Stimulated activated CD4-positive, alpha-beta T cell treated with anti-CD3 and anti-CD28 coated beads, Interleukin-2, amount 100 ng/mL, for 24 hours (primary cell): ENCODE results near the gene PODN.

Experiments
- DNase-seq, 2 donors: peaks; one replicate each; pipeline ENCODE4 v3.0.0-alpha.2; 2020

Gene PODN

DNA sequence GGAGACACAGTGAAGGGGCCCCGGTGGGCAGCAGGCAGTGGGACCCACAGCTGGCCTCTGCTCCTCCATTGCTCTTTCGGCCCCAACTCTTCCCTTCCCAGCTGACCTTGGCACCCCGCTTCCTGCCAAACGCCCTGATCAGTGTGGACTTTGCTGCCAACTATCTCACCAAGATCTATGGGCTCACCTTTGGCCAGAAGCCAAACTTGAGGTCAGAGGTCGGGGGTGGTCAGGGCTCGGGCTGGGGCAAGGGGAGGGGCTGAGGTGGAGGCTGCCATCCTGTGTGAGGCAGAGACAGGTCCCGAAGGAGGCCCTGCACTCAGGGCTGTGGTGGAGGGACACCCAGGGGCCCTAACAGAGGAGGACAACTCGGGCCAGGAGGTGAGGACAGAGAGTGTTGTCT is 13.7 kb downstream of the PODN start:
- DNase-seq: no peak

- no peak for DNase-seq
These were observed 14.2 kb downstream of the PODN start for GRCh38 chr1:53076165-53076564.

DNA sequence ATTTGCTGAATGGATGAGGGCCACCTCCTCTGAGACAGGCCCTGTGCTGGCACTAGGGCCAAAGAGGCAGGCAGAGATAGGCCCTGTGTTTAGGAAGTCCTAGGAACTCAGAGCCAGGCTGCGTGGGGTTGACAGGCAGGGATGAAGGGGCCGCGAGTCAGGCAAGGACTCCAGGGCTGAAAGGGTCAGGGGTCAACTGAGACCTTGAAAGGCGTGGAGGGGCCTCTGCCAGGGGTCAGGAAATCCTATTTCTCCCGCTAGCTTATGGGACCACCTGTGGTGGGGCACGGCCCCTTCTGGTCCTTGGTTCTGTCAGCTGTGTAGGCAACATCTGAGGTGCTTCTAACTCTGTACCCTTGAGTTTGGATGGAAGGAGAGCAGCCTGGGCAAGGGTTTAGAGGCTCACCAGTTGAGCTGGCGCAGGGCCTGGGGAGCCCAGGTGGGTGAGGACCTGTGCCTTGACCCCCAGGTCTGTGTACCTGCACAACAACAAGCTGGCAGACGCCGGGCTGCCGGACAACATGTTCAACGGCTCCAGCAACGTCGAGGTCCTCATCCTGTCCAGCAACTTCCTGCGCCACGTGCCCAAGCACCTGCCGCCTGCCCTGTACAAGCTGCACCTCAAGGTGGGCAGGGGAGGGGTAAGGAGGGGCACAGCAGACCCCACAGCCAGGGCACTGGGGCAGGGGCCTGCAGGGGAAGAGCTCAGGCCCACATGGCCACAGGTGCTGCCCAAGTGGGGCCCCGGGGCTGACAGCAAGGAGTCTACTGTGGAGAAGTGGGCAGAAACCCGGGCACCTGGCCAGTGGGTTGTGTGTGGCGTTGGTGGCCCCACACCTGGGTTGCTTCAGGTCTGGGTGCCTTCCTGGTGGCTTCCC is 14.9 kb downstream of the PODN start:
- no peak for DNase-seq

DNA sequence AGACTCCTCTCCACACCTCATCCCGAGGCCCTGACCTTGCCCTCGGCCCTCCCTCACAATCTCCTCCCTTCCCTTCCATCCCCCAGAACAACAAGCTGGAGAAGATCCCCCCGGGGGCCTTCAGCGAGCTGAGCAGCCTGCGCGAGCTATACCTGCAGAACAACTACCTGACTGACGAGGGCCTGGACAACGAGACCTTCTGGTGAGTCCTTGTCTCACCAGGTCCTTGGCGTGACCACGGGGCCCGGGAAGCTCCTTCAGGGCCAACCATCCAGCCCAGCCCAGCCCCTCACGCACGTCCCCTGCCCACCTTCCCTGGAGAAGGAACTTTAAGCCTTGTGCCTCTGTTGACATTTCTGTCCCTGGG is 15.6 kb downstream of the PODN start:
- no peak for DNase-seq

- DNase-seq: no peak
These were observed 16.5 kb downstream of the PODN start for GRCh38 chr1:53078333-53079101.

DNA sequence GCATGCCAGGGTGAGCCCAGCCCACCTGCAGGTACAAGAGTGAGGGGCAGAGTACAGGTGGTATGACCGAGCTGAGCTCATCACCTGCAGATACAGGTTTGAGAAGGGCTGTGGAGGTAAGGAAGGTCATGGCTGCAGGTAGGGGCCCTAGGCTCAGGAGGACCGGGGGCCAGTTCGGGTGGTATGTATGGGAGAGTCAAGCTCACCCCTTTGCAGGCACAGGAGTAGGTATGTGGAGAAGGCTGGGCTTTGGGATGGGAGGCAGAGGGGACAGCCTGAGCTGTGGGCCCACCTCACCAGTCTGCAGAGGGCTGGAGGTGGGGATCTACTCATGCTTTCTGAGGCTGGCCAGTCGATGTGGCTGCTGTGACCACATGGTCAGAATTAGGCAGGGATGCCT is 17.2 kb downstream of the PODN start:
- no peak for DNase-seq

DNA sequence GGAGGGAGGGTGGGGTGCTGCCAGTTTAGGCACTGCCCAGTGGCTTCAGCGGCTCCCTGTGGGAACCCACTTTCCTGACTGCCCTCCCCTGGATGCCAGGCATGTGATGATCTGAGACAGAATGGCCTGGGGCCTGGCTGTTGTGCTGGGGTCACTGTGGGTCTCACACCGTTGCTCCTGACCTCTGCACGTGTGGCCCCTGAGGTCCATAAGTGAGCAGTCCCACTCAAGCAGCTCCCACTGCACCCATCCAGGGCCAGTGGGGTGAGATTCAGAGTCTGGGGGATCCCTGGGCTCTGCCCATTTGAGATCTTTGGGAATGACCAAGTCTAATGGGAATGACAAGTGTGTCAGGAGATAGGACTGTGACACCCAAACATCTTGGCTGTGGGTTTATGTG is 18.0 kb downstream of the PODN start:
- DNase-seq: no peak

- DNase-seq: no peak
These were observed 18.8 kb downstream of the PODN start for GRCh38 chr1:53080769-53081168.

GRCh38 chr1:53081384-53082066 is 19.5 kb downstream of the PODN start:
- DNase-seq: no peak

- DNase-seq: no peak
These were observed 20.9 kb downstream of the PODN start for GRCh38 chr1:53082826-53083455.

- no peak for DNase-seq
These were observed 21.9 kb downstream of the PODN start for GRCh38 chr1:53083636-53084588.

GRCh38 chr1:53084589-53084971 is 22.6 kb downstream of the PODN start:
- DNase-seq: no peak

DNA sequence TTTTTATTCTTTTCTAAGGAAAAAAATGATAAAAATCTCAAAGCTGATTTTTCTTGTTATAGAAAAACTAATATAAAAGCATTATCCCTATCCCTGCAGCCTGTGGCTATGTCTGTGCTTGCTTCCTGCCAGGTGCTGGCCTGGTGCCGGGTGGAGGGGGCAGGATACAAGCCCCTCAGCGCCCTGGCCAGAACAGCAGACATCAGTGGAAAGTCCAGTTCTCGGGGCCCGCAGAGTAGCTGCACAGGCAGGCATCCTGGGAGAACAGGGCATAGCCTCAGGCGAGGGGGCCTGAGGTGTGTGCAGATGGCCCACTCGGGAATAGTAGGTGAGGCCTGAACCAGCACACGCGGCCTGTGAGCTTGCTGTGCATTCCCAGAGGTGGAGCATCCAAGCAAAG is 23.4 kb downstream of the PODN start:
- no peak for DNase-seq

DNA sequence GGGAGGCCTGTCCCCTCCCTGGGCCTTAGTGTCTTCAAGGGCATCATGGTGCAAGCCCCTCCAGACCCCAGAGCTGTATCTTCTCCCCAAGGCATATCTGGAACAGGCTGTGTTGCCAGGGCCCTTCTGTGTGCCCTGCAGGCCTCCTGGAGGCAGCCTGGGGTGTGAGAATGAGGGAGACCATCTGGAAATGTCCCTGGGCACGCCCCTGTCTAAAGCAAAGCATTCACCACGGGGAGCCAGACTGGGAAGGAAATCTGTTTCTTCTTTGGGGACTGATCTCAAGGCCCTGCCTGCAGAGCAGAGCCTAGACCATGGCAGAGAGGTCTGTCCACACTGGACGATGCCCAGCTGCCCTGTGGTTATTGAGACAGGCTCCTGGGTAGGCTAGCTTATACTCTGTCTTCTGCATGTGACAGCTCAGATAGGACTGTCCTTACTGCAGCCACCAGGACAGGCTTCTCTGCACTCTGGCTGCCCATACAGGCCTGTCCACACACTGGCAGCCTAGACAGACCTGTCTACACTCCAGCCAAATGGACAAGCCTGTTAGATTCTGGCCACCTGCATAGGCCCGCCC is 24.6 kb downstream of the PODN start:
- DNase-seq: no peak

- DNase-seq: no peak
These were observed 25.6 kb downstream of the PODN start for GRCh38 chr1:53087332-53088285.

GRCh38 chr1:53088616-53089300 is 26.7 kb downstream of the PODN start:
- no peak for DNase-seq

- no peak for DNase-seq
These were observed 27.6 kb downstream of the PODN start for GRCh38 chr1:53089478-53090226.

DNA sequence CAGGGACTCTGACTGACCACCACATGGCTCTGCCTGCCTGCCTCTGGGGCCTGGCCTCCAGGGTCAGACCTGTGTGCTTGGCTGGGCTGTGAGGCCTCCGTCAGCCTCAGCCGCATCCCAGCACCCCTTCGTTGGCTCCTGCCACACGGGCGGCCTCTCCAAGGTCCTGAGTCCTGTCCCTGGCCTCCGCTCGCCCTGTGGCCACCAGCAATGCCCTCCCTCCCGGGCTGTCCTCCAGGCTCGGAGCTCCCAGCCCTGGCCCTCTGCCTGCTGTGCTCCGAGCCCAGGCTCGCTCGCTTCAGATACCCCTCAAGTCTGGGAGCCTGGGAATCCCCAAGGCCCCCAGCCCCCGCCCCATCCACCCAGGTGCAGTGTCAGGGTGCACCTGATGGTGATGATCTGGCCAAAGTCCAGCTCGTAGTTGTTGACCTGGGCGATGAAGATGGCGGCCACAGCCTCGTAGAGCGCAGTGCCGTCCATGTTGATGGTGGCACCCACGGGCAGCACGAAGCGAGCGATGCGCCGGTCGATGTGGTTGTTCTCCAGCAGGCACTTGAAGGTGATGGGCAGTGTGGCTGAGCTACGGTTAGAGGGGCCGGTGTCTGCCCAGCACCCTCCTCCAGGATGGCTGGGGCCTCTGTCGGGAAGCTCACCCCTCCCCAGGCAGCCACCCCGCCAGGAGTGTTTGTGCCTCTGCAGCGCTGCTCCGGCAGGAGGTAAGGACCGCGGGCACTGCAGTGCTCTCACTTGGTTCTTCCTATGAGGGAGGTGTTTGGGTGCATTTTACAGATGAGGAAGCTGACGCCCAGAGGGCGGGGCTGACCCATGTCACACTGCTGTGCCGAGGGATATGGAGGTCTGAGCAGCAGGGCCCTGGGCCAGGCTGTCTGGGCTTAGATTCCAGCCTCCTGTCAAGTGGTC is 28.5 kb downstream of the PODN start:
- DNase-seq: no peak
